SK-N-SH (cell line): Measurements from ENCODE around the gene OR3A2. TPM values are rescaled to one million over a fixed set of nuclear protein-coding genes. Genes with fewer than 3 reads are reported as not detected.
"Not testable (repeated sequence)": the region's sequence is repeated elsewhere in the genome, so short reads cannot be mapped to it uniquely, and the experiment has no call there.

Experiments
- CTCF ChIA-PET: fragments of 300-600, 350-600 bp; formaldehyde crosslinking; extraction: SDS; loops from one replicate; lab custom pipeline; 2021; lab: Yijun Ruan, JAX
- POLR2A ChIA-PET: fragments of 350-600 bp; sonication (Branson Sonifier 250); formaldehyde crosslinking; extraction: SDS; loops from one replicate; lab custom pipeline; 2020; ENCODE audit warnings: antibody characterized with exemption, inconsistent platforms; lab: Yijun Ruan, JAX
- DNase-seq: peaks from one replicate; pipeline ENCODE4 v3.0.0; 2012
- H2AFZ ChIP-seq: fragments of 200-600 bp; sonication (generic); 2 replicates; pipeline ENCODE4 v1.8.1; 2016; ENCODE audit warnings: antibody characterized with exemption, mild to moderate bottlenecking, low read depth
- H3F3A ChIP-seq: fragments of 200-600 bp; sonication (generic); replicated peaks from 2 replicates; pipeline ENCODE3; 2016; ENCODE audit warnings: antibody characterized with exemption, mild to moderate bottlenecking; ENCODE audit not compliant: insufficient read depth
- H3K27ac ChIP-seq, 2 experiments: fragments of 200-500 bp in 1 of 2; fragments of 200-600 bp in 1 of 2; sonication (Bioruptor generic) in 1 of 2; sonication (generic), shearing (Covaris generic) in 1 of 2; 2 replicates each; pipeline versions ENCODE4 v1.5.1 to v1.6.1; 2014 to 2016; ENCODE audit warnings: low read depth in 2 of 2, inconsistent platforms in 1 of 2, low read length in 1 of 2, mild to moderate bottlenecking in 1 of 2, mixed read lengths in 1 of 2
- H3K27me3 ChIP-seq: fragments of 200-600 bp; sonication (generic), shearing (Covaris generic); 2 replicates; pipeline ENCODE4 v1.6.1; 2016; ENCODE audit warnings: mixed run types; ENCODE audit not compliant: insufficient read depth
- H3K36me3 ChIP-seq, 2 experiments: fragments of 200-500 bp in 1 of 2; fragments of 200-600 bp in 1 of 2; sonication (Bioruptor generic) in 1 of 2; sonication (generic) in 1 of 2; replicated peaks in 1 of 2; 2 replicates each; pipeline versions ENCODE3 to v1.5.1; 2014 to 2016; ENCODE audit warnings: low read length in 1 of 2, mild to moderate bottlenecking in 1 of 2; ENCODE audit not compliant: insufficient read depth in 2 of 2, control insufficient read depth in 1 of 2
- H3K4me1 ChIP-seq, 2 experiments: fragments of 200-500 bp in 1 of 2; fragments of 200-600 bp in 1 of 2; sonication (Bioruptor generic) in 1 of 2; sonication (generic), shearing (Covaris generic) in 1 of 2; 2 replicates each; pipeline versions ENCODE4 v1.5.1 to v1.6.1; 2014 to 2016; ENCODE audit warnings: low read depth in 1 of 2, low read length in 1 of 2, mixed run types in 1 of 2; ENCODE audit not compliant: insufficient read depth in 2 of 2, control insufficient read depth in 1 of 2
- H3K4me2 ChIP-seq: fragments of 200-600 bp; sonication (generic), shearing (Covaris generic); 2 replicates; pipeline ENCODE4 v1.6.1; 2017; ENCODE audit warnings: mixed run types
- H3K4me3 ChIP-seq, 2 experiments: fragments of 200-500 bp in 1 of 2; fragments of 200-600 bp in 1 of 2; sonication (Bioruptor generic) in 1 of 2; sonication (generic), shearing (Covaris generic) in 1 of 2; 2 replicates each; pipeline versions ENCODE4 v1.5.1 to v1.8.1; 2014 to 2016; ENCODE audit warnings: low read depth in 2 of 2, inconsistent platforms in 1 of 2, low read length in 1 of 2, mild to moderate bottlenecking in 1 of 2, mixed read lengths in 1 of 2, moderate library complexity in 1 of 2
- H3K79me2 ChIP-seq: fragments of 200-600 bp; sonication (generic); 2 replicates; pipeline ENCODE4 v1.8.1; 2017; ENCODE audit warnings: mild to moderate bottlenecking; ENCODE audit not compliant: insufficient read depth
- H3K9ac ChIP-seq: fragments of 200-600 bp; sonication (generic); 2 replicates; pipeline ENCODE4 v1.6.1; 2017; ENCODE audit warnings: mixed run types
- H3K9me2 ChIP-seq: fragments of 200-600 bp; sonication (generic); 2 replicates; pipeline ENCODE4 v1.6.1; 2017; ENCODE audit warnings: mixed run types
- H3K9me3 ChIP-seq: fragments of 200-600 bp; sonication (generic); 2 replicates; pipeline ENCODE4 v1.6.1; 2017; ENCODE audit warnings: mixed run types, mild to moderate bottlenecking, moderate library complexity
- H4K20me1 ChIP-seq: fragments of 200-600 bp; sonication (generic); 2 replicates; pipeline ENCODE4 v1.6.1; 2017; ENCODE audit warnings: mild to moderate bottlenecking, mixed run types; ENCODE audit not compliant: insufficient read depth
- CHD2 ChIP-seq: fragments of 150-350 bp; IDR thresholded peaks from 2 replicates; pipeline ENCODE4 v1.6.1; 2018; ENCODE audit warnings: low read length; ENCODE audit not compliant: partially characterized antibody
- FOXJ3 ChIP-seq: sonication (generic); formaldehyde crosslinking; IDR thresholded peaks from 2 replicates; pipeline ENCODE4 v1.5.1; 2020; ENCODE audit warnings: mild to moderate bottlenecking, missing genetic modification reagents
- GATA2 ChIP-seq: sonication (generic); formaldehyde crosslinking; IDR thresholded peaks from 2 replicates; pipeline ENCODE4 v1.5.0; 2020; ENCODE audit warnings: mild to moderate bottlenecking, missing genetic modification reagents
- JUND ChIP-seq: IDR thresholded peaks from 2 replicates; pipeline ENCODE4 v1.4.0; 2012
- REST ChIP-seq: IDR thresholded peaks from 2 replicates; pipeline ENCODE4 v1.6.1; 2012; ENCODE audit warnings: mild to moderate bottlenecking, low read depth, low read length, moderate library complexity
- WGBS: methylation state at CpG from one replicate; pipeline ENCODE4 v1.1.6; 2017; ENCODE audit warnings: low lambda C conversion rate; 5-methylcytosine and 5-hydroxymethylcytosine counted together
- polyA plus RNA-seq, 3 experiments: library from polyadenylated mRNA; depleted of rRNA; stranded (reverse); fragments of >200 nt; gene quantifications; 2 replicates each; pipeline ENCODE4 v1.2.3, GENCODE V29; 2012

Gene OR3A2
- polyA plus RNA-seq, 1 of the 3 experiments (the other 2 are of a cell fraction) = not detected

- H4K20me1 ChIP-seq = no peaks in the 10 kb centered on the region
- no peaks in the 10 kb centered on the region for H3K36me3 ChIP-seq
- POLR2A ChIA-PET = no interaction called here
Observed at GRCh38 chr17:3256575-3256974, 129.5 kb downstream of the OR3A2 start.

DNA sequence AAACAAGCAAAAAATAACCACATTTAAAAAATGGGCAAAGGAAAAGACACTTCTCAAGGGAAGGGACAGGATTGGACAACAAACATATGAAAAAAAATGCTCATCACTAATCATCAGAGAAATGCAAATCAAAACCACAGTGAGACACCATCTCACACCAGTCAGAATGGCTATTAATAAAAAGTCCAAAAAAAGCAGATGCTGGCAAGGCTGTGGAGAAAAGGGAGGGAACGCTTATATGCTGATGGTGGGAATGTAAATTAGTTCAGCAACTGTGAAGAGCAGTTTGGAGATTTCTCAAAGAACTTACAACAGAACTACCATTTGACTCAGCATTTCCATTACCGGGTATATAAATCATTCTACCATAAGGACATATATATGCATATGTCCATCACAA, 137.1 kb downstream of the OR3A2 start:
- H3K9me2 ChIP-seq, H3K27ac ChIP-seq, H3K36me3 ChIP-seq, CTCF ChIA-PET, H2AFZ ChIP-seq, H3K27me3 ChIP-seq, H3K9me3 ChIP-seq, H3K4me1 ChIP-seq, H3K4me3 ChIP-seq, H3F3A ChIP-seq, H3K4me2 ChIP-seq, H3K9ac ChIP-seq, H4K20me1 ChIP-seq, POLR2A ChIA-PET, H3K79me2 ChIP-seq, DNase-seq: not testable (repeated sequence)
- 13% methylated on average over 1 of the region's 2 CpGs for WGBS

More at GRCh38 chr17:3256575-3256974, 129.5 kb downstream of the OR3A2 start:
- H3K9me2 ChIP-seq = no peaks in the 10 kb centered on the region
- no peak overlapping the region for H3K4me2 ChIP-seq
- H2AFZ ChIP-seq = no peak overlapping the region
- no peak overlapping the region for H3K9ac ChIP-seq
- H3F3A ChIP-seq = no peaks in the 10 kb centered on the region
- no peak for TF ChIP-seq FOXJ3 (CRISPR knock-in tag)
- TF ChIP-seq REST = no peak
- no peak for TF ChIP-seq JUND
- TF ChIP-seq CHD2 = no peak
- no peak for TF ChIP-seq GATA2
- TF ChIP-seq, all 33 proteins: peak for 0
- no peak overlapping the region for H3K4me3 ChIP-seq
- H3K27ac ChIP-seq = no peak overlapping the region
- no peaks in the 10 kb centered on the region for H3K9me3 ChIP-seq
- no peak for DNase-seq
- CTCF ChIA-PET = no interaction called here
- H3K79me2 ChIP-seq = no peaks in the 10 kb centered on the region
- WGBS = 8% methylated on average over 8 of the region's 8 CpGs
- no peaks in the 10 kb centered on the region; the same call in 1 of the 2 replicates for H3K27me3 ChIP-seq
- no peaks in the 10 kb centered on the region for H3K4me1 ChIP-seq

- POLR2A ChIA-PET, H3K4me1 ChIP-seq, H3K27me3 ChIP-seq, H3K4me3 ChIP-seq, DNase-seq, H3K4me2 ChIP-seq, CTCF ChIA-PET, H3K9me2 ChIP-seq, H3K9ac ChIP-seq, H3K79me2 ChIP-seq, H4K20me1 ChIP-seq, H3K9me3 ChIP-seq, H2AFZ ChIP-seq, H3F3A ChIP-seq, H3K36me3 ChIP-seq, H3K27ac ChIP-seq: not testable (repeated sequence)
- WGBS = 0% methylated on average over 1 of the region's 1 CpG
Observed at GRCh38 chr17:3244841-3245240, 141.3 kb downstream of the OR3A2 start.

GRCh38 chr17:3241044-3241443, 145.1 kb downstream of the OR3A2 start:
- POLR2A ChIA-PET, H3K4me2 ChIP-seq, DNase-seq, H4K20me1 ChIP-seq, H3K27me3 ChIP-seq, H3K4me1 ChIP-seq, H3K79me2 ChIP-seq, H2AFZ ChIP-seq, H3K27ac ChIP-seq, H3K9me3 ChIP-seq, H3K9ac ChIP-seq, H3K36me3 ChIP-seq, H3K9me2 ChIP-seq, H3K4me3 ChIP-seq, CTCF ChIA-PET, H3F3A ChIP-seq: not testable (repeated sequence)
- WGBS = no CpG with 5 or more reads among the region's 1 CpG

DNA sequence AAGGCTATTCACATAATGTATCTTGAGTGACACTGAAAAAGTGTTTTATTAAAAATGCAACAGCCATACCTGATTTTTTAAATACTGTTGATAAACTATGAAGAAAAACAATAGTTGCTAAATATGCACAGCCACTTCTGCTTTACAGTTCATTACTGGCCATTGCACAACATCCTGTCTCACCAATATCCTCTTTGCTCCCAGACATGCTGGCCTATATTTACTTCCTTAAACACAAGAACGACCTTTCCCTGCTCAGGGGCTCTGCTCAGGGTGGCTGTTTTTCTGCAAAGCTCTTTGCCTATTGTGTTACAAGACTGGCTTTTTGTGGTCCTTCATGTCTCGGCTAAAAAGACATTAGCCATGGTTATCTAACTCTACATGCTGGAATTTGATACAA, 147.4 kb downstream of the OR3A2 start:
- H3K27me3 ChIP-seq, POLR2A ChIA-PET, H3K4me3 ChIP-seq, H3K9me3 ChIP-seq, H3K27ac ChIP-seq, H3F3A ChIP-seq, H2AFZ ChIP-seq, H3K4me2 ChIP-seq, CTCF ChIA-PET, H3K9ac ChIP-seq, H3K4me1 ChIP-seq, H3K79me2 ChIP-seq, H3K9me2 ChIP-seq, H4K20me1 ChIP-seq, DNase-seq, H3K36me3 ChIP-seq: not testable (repeated sequence)
- whole genome bisulfite sequencing = 0% methylated on average over 1 of the region's 2 CpGs
